H9 (cell line): ENCODE results near the gene SLC48A1. TPM values are rescaled to one million over a fixed set of nuclear protein-coding genes. Genes with fewer than 3 reads are reported as not detected.

Experiments
- DNase-seq: peaks from one replicate; pipeline ENCODE4 v3.0.0-alpha.2; 2017
- H2AFZ ChIP-seq: one replicate; pipeline ENCODE4 v1.6.1; 2013; ENCODE audit warnings: mild to moderate bottlenecking, low read length, control low read depth, moderate library complexity
- H2AK5ac ChIP-seq: 2 replicates; pipeline ENCODE4 v1.6.1; 2013; ENCODE audit warnings: low read length, control low read depth, mixed read lengths; ENCODE audit not compliant: insufficient read length
- H2BK120ac ChIP-seq: one replicate; pipeline ENCODE4 v1.6.1; 2013; ENCODE audit warnings: low read depth, mild to moderate bottlenecking, low read length, control low read depth, inconsistent platforms; ENCODE audit not compliant: poor library complexity, severe bottlenecking
- H2BK12ac ChIP-seq: 2 replicates; pipeline ENCODE4 v1.6.1; 2013; ENCODE audit warnings: low read length, control low read depth, mixed read lengths, low read depth; ENCODE audit not compliant: insufficient read length
- H2BK15ac ChIP-seq: 2 replicates; pipeline ENCODE4 v1.6.1; 2013; ENCODE audit warnings: low read depth, low read length, control low read depth
- H2BK20ac ChIP-seq: one replicate; pipeline ENCODE4 v1.6.1; 2013; ENCODE audit warnings: low read depth, mild to moderate bottlenecking, low read length, control low read depth, inconsistent platforms; ENCODE audit not compliant: poor library complexity, severe bottlenecking
- H2BK5ac ChIP-seq: 2 replicates; pipeline ENCODE4 v1.6.1; 2013; ENCODE audit warnings: low read length, control low read depth, mixed read lengths; ENCODE audit not compliant: insufficient read length
- H3K14ac ChIP-seq: 2 replicates; pipeline ENCODE4 v1.6.1; 2013; ENCODE audit warnings: low read length, control low read depth; ENCODE audit not compliant: insufficient read depth
- H3K18ac ChIP-seq: 2 replicates; pipeline ENCODE4 v1.6.1; 2013; ENCODE audit warnings: low read depth, mild to moderate bottlenecking, mixed read lengths, low read length, control low read depth; ENCODE audit not compliant: insufficient read length
- H3K23ac ChIP-seq: 2 replicates; pipeline ENCODE4 v1.6.1; 2013; ENCODE audit warnings: low read length, control low read depth, mixed read lengths, low read depth; ENCODE audit not compliant: insufficient read length
- H3K23me2 ChIP-seq: 2 replicates; pipeline ENCODE4 v1.6.1; 2013; ENCODE audit warnings: low read depth, mild to moderate bottlenecking, mixed read lengths, low read length, control low read depth; ENCODE audit not compliant: insufficient read length, poor library complexity, severe bottlenecking
- H3K27ac ChIP-seq: 2 replicates; pipeline ENCODE4 v1.5.1; 2013; ENCODE audit warnings: low read length, control low read depth, mixed read lengths, low read depth; ENCODE audit not compliant: insufficient read length
- H3K27me3 ChIP-seq: 2 replicates; pipeline ENCODE4 v1.6.1; 2013; ENCODE audit warnings: low read length, control low read depth, inconsistent platforms; ENCODE audit not compliant: insufficient read depth
- H3K4ac ChIP-seq: 2 replicates; pipeline ENCODE4 v1.6.1; 2013; ENCODE audit warnings: low read depth, mild to moderate bottlenecking, control low read depth, inconsistent platforms, low read length, moderate library complexity
- H3K4me1 ChIP-seq: 2 replicates; pipeline ENCODE4 v1.6.1; 2013; ENCODE audit warnings: low read length, control low read depth, inconsistent platforms; ENCODE audit not compliant: insufficient read depth
- H3K4me2 ChIP-seq: 2 replicates; pipeline ENCODE4 v1.6.1; 2013; ENCODE audit warnings: low read length, control low read depth, mixed read lengths; ENCODE audit not compliant: insufficient read length, insufficient read depth
- H3K56ac ChIP-seq: 2 replicates; pipeline ENCODE4 v1.6.1; 2013; ENCODE audit warnings: low read depth, mild to moderate bottlenecking, mixed read lengths, low read length, control low read depth; ENCODE audit not compliant: insufficient read length
- H3K79me1 ChIP-seq: 2 replicates; pipeline ENCODE4 v1.6.1; 2013; ENCODE audit warnings: low read depth, mild to moderate bottlenecking, moderate library complexity, low read length, control low read depth, inconsistent platforms; ENCODE audit not compliant: insufficient read depth, poor library complexity, severe bottlenecking
- H3K79me2 ChIP-seq: 2 replicates; pipeline ENCODE4 v1.6.1; 2013; ENCODE audit warnings: low read length, control low read depth, inconsistent platforms; ENCODE audit not compliant: insufficient read depth
- H3K9ac ChIP-seq: 2 replicates; pipeline ENCODE4 v1.6.1; 2013; ENCODE audit warnings: low read length, control low read depth, mixed read lengths; ENCODE audit not compliant: insufficient read length; ENCODE audit errors: extremely low read depth
- H3K9me3 ChIP-seq: one replicate; pipeline ENCODE4 v1.6.1; 2013; ENCODE audit warnings: low read depth, low read length, inconsistent platforms; ENCODE audit not compliant: control insufficient read depth
- H3T11ph ChIP-seq: one replicate; pipeline ENCODE4 v1.6.1; 2013; ENCODE audit warnings: mild to moderate bottlenecking, low read length, control low read depth, inconsistent platforms
- H4K20me1 ChIP-seq: one replicate; pipeline ENCODE4 v1.6.1; 2013; ENCODE audit not compliant: control insufficient read depth, insufficient read length, insufficient read depth
- H4K5ac ChIP-seq: 2 replicates; pipeline ENCODE4 v1.6.1; 2013; ENCODE audit warnings: low read depth, mild to moderate bottlenecking, mixed read lengths, low read length, control low read depth; ENCODE audit not compliant: insufficient read length
- H4K8ac ChIP-seq: replicated peaks from 2 replicates; pipeline ENCODE4 v1.6.1; 2013; ENCODE audit warnings: low read length, control low read depth, mixed read lengths, low read depth; ENCODE audit not compliant: insufficient read length
- H4K91ac ChIP-seq: 2 replicates; pipeline ENCODE4 v1.6.1; 2013; ENCODE audit warnings: low read depth, mild to moderate bottlenecking, moderate library complexity, mixed read lengths, low read length, control low read depth; ENCODE audit not compliant: insufficient read length
- H3K27ac Mint-ChIP-seq, 3 experiments: 2 replicates in 2 of 3; 3 replicates in 1 of 3; pipeline ENCODE4 v1.8.0; 2020 to 2021; ENCODE audit warnings: mixed read lengths in 3 of 3, mild to moderate bottlenecking in 1 of 3, moderate library complexity in 1 of 3
- H3K27me3 Mint-ChIP-seq: 2 replicates; pipeline ENCODE4 v1.8.0; 2021; ENCODE audit warnings: low read depth, mild to moderate bottlenecking, moderate library complexity, mixed read lengths
- H3K36me3 Mint-ChIP-seq, 3 experiments: 2 replicates in 2 of 3; 3 replicates in 1 of 3; pipeline ENCODE4 v1.8.0; 2020 to 2021; ENCODE audit warnings: low read depth in 3 of 3, mixed read lengths in 3 of 3; ENCODE audit not compliant: insufficient read depth in 1 of 3
- H3K4me1 Mint-ChIP-seq, 2 experiments: 2 replicates each; pipeline ENCODE4 v1.8.0; 2020; ENCODE audit warnings: mixed read lengths in 2 of 2
- H3K4me3 Mint-ChIP-seq, 2 experiments: 2 replicates in 1 of 2; 3 replicates in 1 of 2; pipeline ENCODE4 v1.8.0; 2020 to 2021; ENCODE audit warnings: mild to moderate bottlenecking in 2 of 2, mixed read lengths in 2 of 2, moderate library complexity in 1 of 2
- H3K9me3 Mint-ChIP-seq, 2 experiments: 2 replicates in 1 of 2; 3 replicates in 1 of 2; pipeline ENCODE4 v1.8.0; 2020; ENCODE audit warnings: mild to moderate bottlenecking in 2 of 2, mixed read lengths in 2 of 2, moderate library complexity in 1 of 2
- CTCF ChIP-seq: fragments of 200-600 bp; sonication (generic); conservative IDR thresholded peaks from 3 replicates; pipeline ENCODE4 v1.8.0; 2021; ENCODE audit warnings: antibody characterized with exemption, mild to moderate bottlenecking
- WGBS: extraction: QIAGEN DNeasy Blood & Tissue Kit; methylation state at CpG from one replicate; pipeline ENCODE4 v1.1.7; 2013; ENCODE audit warnings: missing lambda C conversion rate, low lambda C conversion rate, mixed read lengths; ENCODE audit not compliant: insufficient read length; ENCODE audit errors: extremely low coverage; 5-methylcytosine and 5-hydroxymethylcytosine counted together
- total RNA-seq: library from RNA; stranded (reverse); gene quantifications from 2 replicates; pipeline ENCODE4 v1.2.1, GENCODE V29; 2021

The SLC48A1 gene
- total RNA-seq, 1 experiment from 2014 or later, result 10.6 TPM

- H3K9ac ChIP-seq, result no peak overlapping the region
- TF ChIP-seq CTCF, result no peak
- no peak overlapping the region for H3K56ac ChIP-seq
- H2BK15ac ChIP-seq, result no peak overlapping the region
- no peak overlapping the region for H2AFZ ChIP-seq
- no peaks in the 10 kb centered on the region for H3K79me2 ChIP-seq
- no peak for DNase-seq
- H3K4ac ChIP-seq, result no peak overlapping the region
- H4K91ac ChIP-seq, result no peak overlapping the region
- no peak overlapping the region for H3T11ph ChIP-seq
- Mint-ChIP-seq H3K4me1 (peaks cover 3 to 4% of the 10 kb centered on the region in 2 experiments), H3K4me3 (no peak overlapping the region), H3K36me3 (no peaks in the 10 kb centered on the region), H3K27me3 (peaks cover 19% of the 10 kb centered on the region), H3K27ac (no peak overlapping the region; a peak in 1 of 7 replicates), H3K9me3 (no peaks in the 10 kb centered on the region)
- WGBS, result no CpG with 5 or more reads among the region's 5 CpGs
- no peaks in the 10 kb centered on the region for H3K23me2 ChIP-seq
- H3K23ac ChIP-seq, result no peak overlapping the region
- no peaks in the 10 kb centered on the region for H3K9me3 ChIP-seq
- H3K79me1 ChIP-seq, result no peaks in the 10 kb centered on the region
- no peak overlapping the region for H2BK5ac ChIP-seq
- no peak overlapping the region for H3K27ac ChIP-seq
- no peak overlapping the region for H2BK20ac ChIP-seq
- H2BK120ac ChIP-seq, result no peak overlapping the region
- no peak overlapping the region for H3K14ac ChIP-seq
- no peaks in the 10 kb centered on the region for H4K20me1 ChIP-seq
- no peak overlapping the region for H2BK12ac ChIP-seq
- no peak overlapping the region for H4K8ac ChIP-seq
- H4K5ac ChIP-seq, result no peak overlapping the region
- no peaks in the 10 kb centered on the region for H3K27me3 ChIP-seq
- no peak overlapping the region for H3K18ac ChIP-seq
- no peaks in the 10 kb centered on the region for H3K4me1 ChIP-seq
- no peak overlapping the region for H2AK5ac ChIP-seq
- H3K4me2 ChIP-seq, result no peak overlapping the region
Observed at GRCh38 chr12:47725893-47726292, 47.1 kb upstream of the SLC48A1 start.
